HUES48 (cell line): ENCODE data around the gene PPY.

Experiments used
- H3K27ac ChIP-seq: one replicate; pipeline ENCODE4 v1.7.0; 2013; ENCODE audit warnings: low read depth, low read length, inconsistent platforms
- H3K27me3 ChIP-seq: 2 replicates; pipeline ENCODE4 v1.6.1; 2013; ENCODE audit warnings: mild to moderate bottlenecking, low read length; ENCODE audit not compliant: control insufficient read depth, insufficient read depth
- H3K36me3 ChIP-seq: 2 replicates; pipeline ENCODE4 v1.6.1; 2013; ENCODE audit warnings: low read length; ENCODE audit not compliant: control insufficient read depth, insufficient read depth
- H3K4me1 ChIP-seq: 2 replicates; pipeline ENCODE4 v1.6.1; 2013; ENCODE audit warnings: mild to moderate bottlenecking, low read length; ENCODE audit not compliant: control insufficient read depth, insufficient read depth
- H3K4me3 ChIP-seq: 2 replicates; pipeline ENCODE4 v1.5.1; 2013; ENCODE audit warnings: mild to moderate bottlenecking, low read depth, low read length
- H3K9ac ChIP-seq: 2 replicates; pipeline ENCODE4 v1.6.1; 2013; ENCODE audit warnings: mild to moderate bottlenecking, low read depth, low read length, moderate library complexity
- H3K9me3 ChIP-seq: 2 replicates; pipeline ENCODE4 v1.6.1; 2013; ENCODE audit warnings: low read length; ENCODE audit not compliant: control insufficient read depth, insufficient read depth

The PPY gene

GRCh38 chr17:43913584-43913983 is 28.7 kb downstream of the PPY start:
- H3K36me3 ChIP-seq = no peaks in the 10 kb centered on the region
- H3K27me3 ChIP-seq = peaks cover 17% of the 10 kb centered on the region
- H3K9ac ChIP-seq = no peak overlapping the region
- H3K27ac ChIP-seq = no peak overlapping the region
- no peaks in the 10 kb centered on the region for H3K9me3 ChIP-seq
- H3K4me3 ChIP-seq = no peak overlapping the region
- peaks cover 4% of the 10 kb centered on the region; the same call in 1 of the 2 replicates for H3K4me1 ChIP-seq

- peaks cover 6% of the 10 kb centered on the region; the same call in 1 of the 2 replicates for H3K4me1 ChIP-seq
- H3K27me3 ChIP-seq = peaks cover 22% of the 10 kb centered on the region
These were observed 29.5 kb downstream of the PPY start for GRCh38 chr17:43912635-43913304.

GRCh38 chr17:43911904-43912303 is 30.4 kb downstream of the PPY start:
- Histone ChIP-seq H3K27me3 (peaks cover 19% of the 10 kb centered on the region), H3K4me3 (no peak overlapping the region), H3K9me3 (no peaks in the 10 kb centered on the region), H3K36me3 (no peaks in the 10 kb centered on the region), H3K4me1 (peaks cover 4% of the 10 kb centered on the region; the same call in 1 of the 2 replicates), H3K27ac (no peak overlapping the region), H3K9ac (no peak overlapping the region)

More at GRCh38 chr17:43912635-43913304, 29.5 kb downstream of the PPY start:
- Histone ChIP-seq H3K4me3 (no peak overlapping the region), H3K27ac (no peak overlapping the region), H3K9me3 (no peaks in the 10 kb centered on the region), H3K36me3 (no peaks in the 10 kb centered on the region), H3K9ac (no peak overlapping the region)

- no peaks in the 10 kb centered on the region for H3K36me3 ChIP-seq
These were observed 32.6 kb downstream of the PPY start for GRCh38 chr17:43909537-43910231.

GRCh38 chr17:43907998-43908721 is 34.1 kb downstream of the PPY start:
- no peak overlapping the region for H3K27ac ChIP-seq
- peak overlapping the region; percentile 75 for H3K4me3 ChIP-seq
- peaks cover 41% of the 10 kb centered on the region for H3K27me3 ChIP-seq
- H3K36me3 ChIP-seq = no peaks in the 10 kb centered on the region
- no peak overlapping the region for H3K9ac ChIP-seq
- H3K9me3 ChIP-seq = no peaks in the 10 kb centered on the region
- H3K4me1 ChIP-seq = peaks cover 19% of the 10 kb centered on the region

More at GRCh38 chr17:43909537-43910231, 32.6 kb downstream of the PPY start:
- Histone ChIP-seq H3K27me3 (peaks cover 31% of the 10 kb centered on the region), H3K9me3 (no peaks in the 10 kb centered on the region), H3K4me1 (peaks cover 14% of the 10 kb centered on the region), H3K9ac (no peak overlapping the region), H3K27ac (no peak overlapping the region), H3K4me3 (no peak overlapping the region)

- Histone ChIP-seq H3K9ac (no peak within 1 kb of the TSS), H3K4me3 (peak within 1 kb of the TSS; percentile 75), H3K9me3 (no peaks in the 10 kb centered on the region), H3K4me1 (peaks cover 19% of the 10 kb centered on the region), H3K36me3 (no peaks in the 10 kb centered on the region), H3K27me3 (peaks cover 41% of the 10 kb centered on the region), H3K27ac (peak within 1 kb of the TSS; percentile 64)
These were observed 34.8 kb downstream of the PPY start, which contains the start of gene MPP2 for GRCh38 chr17:43907425-43907981. MPP2 (minus strand) TSS chr17:43907536; CDS start chr17:43904460, 3,076 bp downstream.

- Histone ChIP-seq H3K27me3 (peaks cover 41% of the 10 kb centered on the region), H3K27ac (peak overlapping the region; percentile 64), H3K9me3 (no peaks in the 10 kb centered on the region), H3K36me3 (no peaks in the 10 kb centered on the region), H3K9ac (no peak overlapping the region), H3K4me1 (peaks cover 19% of the 10 kb centered on the region), H3K4me3 (peak overlapping the region; percentile 75)
These were observed 35.3 kb downstream of the PPY start for GRCh38 chr17:43906951-43907424.

- Histone ChIP-seq H3K4me3 (peak overlapping the region; percentile 75), H3K9me3 (no peaks in the 10 kb centered on the region), H3K27ac (no peak overlapping the region), H3K36me3 (no peaks in the 10 kb centered on the region), H3K9ac (no peak overlapping the region), H3K4me1 (peaks cover 27% of the 10 kb centered on the region), H3K27me3 (peaks cover 41% of the 10 kb centered on the region)
These were observed 36.1 kb downstream of the PPY start for GRCh38 chr17:43905985-43906852.

GRCh38 chr17:43905400-43905984 is 36.8 kb downstream of the PPY start:
- no peaks in the 10 kb centered on the region for H3K36me3 ChIP-seq
- no peaks in the 10 kb centered on the region for H3K9me3 ChIP-seq
- H3K4me3 ChIP-seq = peak overlapping the region; percentile 75
- no peak overlapping the region for H3K9ac ChIP-seq
- H3K4me1 ChIP-seq = peaks cover 33% of the 10 kb centered on the region
- H3K27ac ChIP-seq = no peak overlapping the region
- H3K27me3 ChIP-seq = peaks cover 41% of the 10 kb centered on the region
